IPS-18c (cell line): ENCODE data around the gene ATXN7.

ENCODE experiments used
- H3K4me3 ChIP-seq: 2 replicates; pipeline ENCODE4 v1.7.0; 2013; ENCODE audit warnings: low read depth, mild to moderate bottlenecking, low read length, moderate library complexity; ENCODE audit not compliant: insufficient read depth
- H3K9me3 ChIP-seq: one replicate; pipeline ENCODE4 v1.6.1; 2013; ENCODE audit warnings: mild to moderate bottlenecking, low read length, moderate library complexity; ENCODE audit not compliant: control insufficient read depth, insufficient read depth

ATXN7 gene

GRCh38 chr3:63863150-63864007, at the start of gene ATXN7, which contains the start of gene THOC7:
Gene ATXN7 (plus strand): TSS chr3:63863867. CDS start chr3:63912599, 48,732 bp downstream.
Gene THOC7 (minus strand): TSS chr3:63863805. CDS start chr3:63863790, 15 bp downstream.
- Histone ChIP-seq H3K4me3 (peak within 1 kb of the TSS; percentile 81), H3K9me3 (no peaks in the 10 kb centered on the region)

- H3K9me3 ChIP-seq = no peaks in the 10 kb centered on the region
- no peak overlapping the region for H3K4me3 ChIP-seq
These were observed 49.4 kb upstream of the ATXN7 start for GRCh38 chr3:63814237-63814636.

GRCh38 chr3:63817225-63817624, 46.4 kb upstream of the ATXN7 start:
- Histone ChIP-seq H3K4me3 (no peak overlapping the region), H3K9me3 (no peaks in the 10 kb centered on the region)

GRCh38 chr3:63818282-63819150, 45.2 kb upstream of the ATXN7 start:
- Histone ChIP-seq H3K9me3 (no peaks in the 10 kb centered on the region), H3K4me3 (no peak overlapping the region)

GRCh38 chr3:63819151-63819398, 44.6 kb upstream of the ATXN7 start, which contains the start of gene C3orf49:
Gene C3orf49 (plus strand): TSS chr3:63819299. CDS start chr3:63819472, 173 bp downstream.
- Histone ChIP-seq H3K4me3 (no peak within 1 kb of the TSS), H3K9me3 (no peaks in the 10 kb centered on the region)

- no peaks in the 10 kb centered on the region for H3K9me3 ChIP-seq
- no peak overlapping the region for H3K4me3 ChIP-seq
These were observed 39.4 kb upstream of the ATXN7 start for GRCh38 chr3:63824309-63824708.

- Histone ChIP-seq H3K9me3 (no peaks in the 10 kb centered on the region), H3K4me3 (no peak overlapping the region)
These were observed 33.1 kb upstream of the ATXN7 start for GRCh38 chr3:63830526-63830925.

- H3K4me3 ChIP-seq = no peak overlapping the region
- no peaks in the 10 kb centered on the region for H3K9me3 ChIP-seq
These were observed 31.3 kb upstream of the ATXN7 start for GRCh38 chr3:63832395-63832794.

- Histone ChIP-seq H3K4me3 (no peak overlapping the region), H3K9me3 (no peaks in the 10 kb centered on the region)
These were observed 22.0 kb upstream of the ATXN7 start for GRCh38 chr3:63841704-63842103.

- Histone ChIP-seq H3K4me3 (no peak overlapping the region), H3K9me3 (no peaks in the 10 kb centered on the region)
These were observed 21.5 kb upstream of the ATXN7 start for GRCh38 chr3:63842127-63842526.

GRCh38 chr3:63845215-63845614, 18.5 kb upstream of the ATXN7 start:
- H3K4me3 ChIP-seq = no peak overlapping the region
- no peaks in the 10 kb centered on the region for H3K9me3 ChIP-seq

GRCh38 chr3:63847718-63848450, 15.8 kb upstream of the ATXN7 start:
- H3K4me3 ChIP-seq = no peak overlapping the region
- no peaks in the 10 kb centered on the region for H3K9me3 ChIP-seq

- Histone ChIP-seq H3K9me3 (no peaks in the 10 kb centered on the region), H3K4me3 (no peak overlapping the region)
These were observed 14.5 kb upstream of the ATXN7 start for GRCh38 chr3:63849175-63849574.

- H3K9me3 ChIP-seq = no peaks in the 10 kb centered on the region
- H3K4me3 ChIP-seq = no peak overlapping the region
These were observed 12.4 kb upstream of the ATXN7 start for GRCh38 chr3:63851287-63851686.

- Histone ChIP-seq H3K9me3 (no peaks in the 10 kb centered on the region), H3K4me3 (no peak overlapping the region)
These were observed 10.6 kb upstream of the ATXN7 start for GRCh38 chr3:63853106-63853505.

- no peaks in the 10 kb centered on the region for H3K9me3 ChIP-seq
- H3K4me3 ChIP-seq = no peak overlapping the region
These were observed 8.2 kb upstream of the ATXN7 start for GRCh38 chr3:63855333-63855940.

- no peak overlapping the region for H3K4me3 ChIP-seq
- H3K9me3 ChIP-seq = no peaks in the 10 kb centered on the region
These were observed 6.4 kb upstream of the ATXN7 start for GRCh38 chr3:63857311-63857710.
